ENCODE results near the gene MARK3. TPM values are rescaled to one million over a fixed set of nuclear protein-coding genes. Genes with fewer than 3 reads are reported as not detected.

Gene MARK3
- total RNA-seq, 1 donor from 2014 or later, result 104 TPM

DNA sequence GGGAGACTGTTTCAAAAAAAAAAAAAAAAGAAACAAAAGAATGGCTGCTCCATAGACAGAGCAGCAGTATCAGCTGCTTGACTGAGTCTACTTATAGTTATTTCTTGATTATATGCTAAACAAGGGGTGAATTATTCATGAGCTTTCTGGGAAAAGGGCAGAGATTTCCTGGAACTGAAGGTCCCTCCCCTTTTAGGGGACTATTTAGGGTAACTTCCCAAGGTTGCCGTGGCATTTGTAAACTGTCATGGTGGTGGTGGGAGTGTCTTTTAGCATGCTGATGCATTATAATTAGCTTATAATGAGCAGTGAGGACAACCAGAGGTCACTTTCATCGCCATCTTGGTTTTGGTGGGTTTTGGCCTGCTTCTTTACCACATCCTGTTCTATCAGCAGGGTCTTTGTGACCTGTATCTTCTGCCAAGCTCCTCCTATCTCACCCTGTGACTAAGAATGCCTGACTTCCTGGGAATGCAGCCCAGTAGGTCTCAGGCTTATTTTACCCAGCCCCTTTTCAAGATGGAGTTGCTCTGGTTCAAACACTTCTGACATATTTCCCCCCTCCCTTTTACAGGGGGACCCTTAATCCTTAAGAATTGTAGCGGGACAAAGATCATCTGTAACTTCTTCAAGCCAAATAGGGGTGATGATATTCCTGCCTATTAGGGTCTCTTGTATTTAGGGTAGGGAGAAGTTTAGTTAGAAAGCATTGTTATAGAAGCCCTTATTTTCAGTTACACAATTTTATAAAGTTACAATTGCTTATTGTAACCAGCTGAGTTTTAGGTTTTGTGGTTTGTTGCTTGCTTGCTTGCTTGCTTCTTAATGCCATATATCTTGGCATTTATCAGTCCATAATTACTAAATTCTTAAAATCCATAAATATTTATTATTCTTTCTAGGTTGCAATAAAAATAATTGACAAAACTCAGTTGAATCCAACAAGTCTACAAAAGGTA, 42.5 kb downstream of the MARK3 start:
- intact Hi-C loops (cut with DNase I), result no loop called here
- no peak for ATAC-seq
- no peak for DNase-seq (ENCODE audit: low spot score)

DNA sequence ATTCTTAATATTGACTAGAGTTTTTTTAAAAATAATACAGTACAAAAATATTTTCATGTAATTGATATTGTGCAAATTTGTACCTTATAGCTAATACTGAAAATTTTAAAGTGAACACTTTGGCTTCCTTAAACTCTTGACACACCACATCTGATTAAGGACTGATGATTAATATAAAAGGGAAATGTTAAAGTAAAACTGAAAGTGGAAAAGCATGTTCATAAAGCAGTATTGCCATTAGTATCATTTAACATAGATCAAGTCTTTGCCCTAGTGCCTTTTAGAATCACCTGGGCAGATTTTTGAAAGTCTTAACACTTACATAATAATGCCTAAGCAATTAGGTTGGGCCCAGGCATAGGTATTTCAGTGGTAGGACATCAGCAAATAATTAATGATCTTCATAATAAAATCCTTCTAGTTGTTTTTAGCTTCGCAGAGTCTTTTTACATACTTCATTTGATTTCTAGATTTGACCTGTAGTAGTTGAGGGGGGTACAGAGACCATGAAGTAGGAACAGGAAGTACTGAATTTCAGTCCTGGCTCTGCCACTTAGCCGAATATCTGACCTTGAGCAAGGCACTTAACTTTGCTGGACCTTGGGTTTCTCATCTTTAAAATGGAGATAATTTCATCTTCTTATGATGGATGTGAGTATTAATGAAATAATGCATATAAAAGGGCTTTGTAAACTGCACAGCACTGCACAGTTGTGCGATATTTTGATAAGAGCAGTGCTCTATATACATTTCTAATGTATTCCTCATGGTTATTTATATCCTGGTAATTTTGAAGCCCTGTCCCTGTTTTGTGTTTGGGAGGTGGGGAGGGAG, 43.7 kb downstream of the MARK3 start:
- intact Hi-C loops (cut with DNase I), result no loop called here
- no peak for ATAC-seq
- no peak for DNase-seq (ENCODE audit: low spot score)

DNA sequence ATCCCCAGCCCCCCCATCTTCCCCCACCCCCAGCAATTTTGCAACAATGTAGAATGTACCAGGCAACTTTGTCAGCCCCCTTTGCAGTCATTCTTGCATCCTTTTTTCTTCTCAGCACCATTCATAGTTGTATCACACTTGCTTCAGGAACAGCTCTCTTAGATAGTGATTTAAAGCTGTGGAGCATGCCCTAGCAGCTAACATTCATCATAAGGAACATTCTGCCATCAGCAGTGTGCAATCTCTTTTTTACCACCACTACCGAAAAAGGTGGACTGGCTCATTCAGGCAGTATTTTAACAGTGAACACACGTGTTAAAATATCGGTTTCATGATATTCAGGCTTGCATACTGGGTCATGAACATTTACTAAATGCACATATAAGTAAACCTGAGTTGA, 45.1 kb downstream of the MARK3 start:
- ATAC-seq (no peak), DNase-seq (ENCODE audit: low spot score) (no peak)
- intact Hi-C loops (cut with DNase I), result no loop called here

DNA sequence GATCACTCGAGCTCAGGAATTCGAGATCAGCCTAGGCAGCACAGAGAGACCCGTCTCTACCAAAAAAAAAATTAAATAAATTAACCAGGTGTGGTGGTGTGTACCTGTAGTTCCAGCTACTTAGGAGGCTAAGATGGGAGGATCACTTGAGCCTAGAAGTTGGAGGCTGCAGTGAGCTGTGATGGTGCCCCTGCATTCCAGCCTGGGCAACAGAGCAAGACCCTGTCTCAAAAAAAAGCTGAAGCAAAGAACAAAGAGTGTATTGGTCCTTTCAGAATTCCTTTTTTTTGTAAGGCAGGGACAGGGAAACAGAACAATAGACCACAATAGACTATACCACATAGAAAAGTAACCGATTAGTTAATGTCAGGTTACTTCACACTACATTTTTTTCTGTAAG, 47.4 kb downstream of the MARK3 start:
- ATAC-seq (no peak), DNase-seq (ENCODE audit: low spot score) (no peak)
- intact Hi-C loops (cut with DNase I), result no loop called here

DNA sequence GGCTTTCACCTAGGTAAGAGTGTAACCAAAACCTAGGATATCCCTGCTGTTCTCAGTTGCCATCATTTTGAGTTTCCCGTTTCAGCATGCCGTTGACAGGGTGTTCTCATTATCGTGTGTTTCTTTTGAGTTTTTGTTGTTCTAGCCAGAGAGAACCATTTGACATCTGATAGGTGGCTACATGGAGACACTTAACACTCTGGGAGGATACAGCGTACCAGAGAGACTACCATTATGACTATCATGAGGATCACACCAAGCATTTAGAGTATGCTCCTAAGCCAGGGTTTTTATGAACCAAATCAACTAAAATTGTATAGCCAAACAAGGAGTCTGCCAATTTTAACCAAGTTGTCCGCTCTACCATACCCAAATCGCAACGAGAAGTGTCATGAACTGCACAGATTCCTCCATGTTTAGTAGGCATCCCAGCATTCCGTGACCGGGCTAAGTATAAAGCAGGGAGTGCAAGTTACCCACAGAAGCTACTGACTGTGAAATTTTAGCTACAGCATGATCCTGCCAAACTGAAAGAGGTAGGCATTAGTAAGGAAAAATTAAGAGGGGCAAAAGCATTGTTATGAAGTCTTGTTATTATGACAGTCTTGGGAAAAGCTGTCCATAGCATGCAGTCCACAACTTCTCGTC, 48.8 kb downstream of the MARK3 start:
- ATAC-seq, result no peak
- intact Hi-C loops (cut with DNase I), result no loop called here
- DNase-seq (ENCODE audit: low spot score), result no peak

DNA sequence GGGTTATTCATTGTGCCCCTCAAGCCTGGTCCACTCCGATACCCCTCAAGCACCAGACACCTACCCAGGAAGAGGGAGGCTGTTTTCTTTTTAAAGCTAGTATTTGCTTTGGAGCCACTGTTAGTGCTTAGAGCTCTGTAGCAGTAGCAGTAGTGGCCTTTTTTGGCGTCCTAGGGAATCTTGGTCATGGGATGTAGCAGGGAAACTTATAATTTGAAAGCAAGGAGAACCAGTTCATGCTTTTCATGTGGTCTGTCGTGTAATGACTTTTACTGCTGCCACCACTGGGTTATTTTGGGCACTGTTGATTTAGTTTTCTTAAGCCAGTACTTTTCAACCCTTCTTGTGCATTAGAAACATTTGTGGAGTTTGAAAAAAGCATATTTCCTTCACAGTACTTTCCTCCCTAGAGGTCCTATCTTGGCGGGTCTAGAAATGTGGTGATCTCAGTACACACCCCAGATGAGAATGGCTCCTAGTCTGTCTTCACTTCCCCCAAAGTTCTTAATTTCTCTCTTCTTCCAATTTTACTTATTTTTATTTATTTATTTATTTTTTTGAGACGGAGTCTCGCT, 49.7 kb downstream of the MARK3 start:
- intact Hi-C loops (cut with DNase I), result no loop called here
- no peak for DNase-seq (ENCODE audit: low spot score)
- peak; percentile 85 for ATAC-seq

DNA sequence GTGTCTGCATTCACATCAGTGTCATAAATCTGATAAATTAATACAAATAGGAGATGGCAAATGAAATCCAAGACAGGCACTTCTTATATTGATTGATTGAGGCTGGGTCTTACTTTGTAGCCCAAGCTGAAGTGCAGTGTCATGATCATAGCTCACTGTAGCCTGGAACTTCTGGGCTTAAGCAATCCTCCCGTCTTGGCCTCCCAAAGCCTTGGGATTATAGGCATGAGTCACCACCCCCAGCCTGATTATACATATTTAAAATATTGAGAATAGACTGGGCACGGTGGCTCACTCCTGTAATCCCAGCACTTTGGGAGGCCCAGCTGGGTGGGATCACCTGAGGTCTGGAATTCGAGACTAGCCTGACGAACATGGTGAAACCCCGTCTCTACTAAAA, 51.3 kb downstream of the MARK3 start:
- no peak for ATAC-seq

DNA sequence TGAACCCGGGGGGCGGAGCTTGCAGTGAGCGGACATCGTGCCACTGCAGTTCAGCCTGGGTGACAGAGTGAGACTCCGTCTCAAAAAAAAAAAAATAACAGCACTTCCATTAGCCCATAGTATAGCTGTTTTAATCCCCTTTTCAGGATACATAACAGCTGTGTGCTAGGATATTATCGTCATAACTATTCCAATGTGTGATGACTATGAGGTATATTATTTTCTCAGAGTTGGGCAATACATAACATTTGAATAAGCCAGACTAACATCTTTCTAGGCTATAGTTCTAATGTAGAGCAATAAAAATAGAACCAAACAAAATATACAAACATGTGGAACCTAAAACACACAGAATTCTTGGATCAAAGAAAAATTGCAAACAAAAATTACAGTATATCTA, 57.1 kb downstream of the MARK3 start:
- intact Hi-C loops (cut with DNase I), result no loop called here
- DNase-seq (ENCODE audit: low spot score) (no peak), ATAC-seq (no peak)

More for the DNA sequence above, 51.3 kb downstream of the MARK3 start:
- intact Hi-C loops (cut with DNase I), result no loop called here
- no peak for DNase-seq (ENCODE audit: low spot score)

DNA sequence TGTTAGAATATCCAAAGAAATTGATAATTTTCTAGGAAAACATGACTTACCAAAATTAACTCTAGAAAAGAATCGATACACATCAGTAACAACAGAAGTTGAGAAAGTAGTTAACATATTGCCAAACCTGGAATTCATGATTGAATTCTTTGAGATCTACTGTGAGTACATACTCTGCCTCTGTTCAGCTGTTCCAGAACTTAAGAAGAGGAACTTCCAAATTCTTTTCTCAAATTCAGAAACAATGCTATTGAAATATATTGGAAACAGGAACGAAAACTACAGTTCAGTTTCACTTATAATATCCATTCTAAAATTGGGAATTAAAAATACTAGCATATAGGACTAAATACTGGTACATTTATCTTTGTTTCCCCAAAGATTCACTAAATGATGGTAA, 57.9 kb downstream of the MARK3 start:
- intact Hi-C loops (cut with DNase I), result no loop called here
- no peak for ATAC-seq
- DNase-seq (ENCODE audit: low spot score), result no peak

DNA sequence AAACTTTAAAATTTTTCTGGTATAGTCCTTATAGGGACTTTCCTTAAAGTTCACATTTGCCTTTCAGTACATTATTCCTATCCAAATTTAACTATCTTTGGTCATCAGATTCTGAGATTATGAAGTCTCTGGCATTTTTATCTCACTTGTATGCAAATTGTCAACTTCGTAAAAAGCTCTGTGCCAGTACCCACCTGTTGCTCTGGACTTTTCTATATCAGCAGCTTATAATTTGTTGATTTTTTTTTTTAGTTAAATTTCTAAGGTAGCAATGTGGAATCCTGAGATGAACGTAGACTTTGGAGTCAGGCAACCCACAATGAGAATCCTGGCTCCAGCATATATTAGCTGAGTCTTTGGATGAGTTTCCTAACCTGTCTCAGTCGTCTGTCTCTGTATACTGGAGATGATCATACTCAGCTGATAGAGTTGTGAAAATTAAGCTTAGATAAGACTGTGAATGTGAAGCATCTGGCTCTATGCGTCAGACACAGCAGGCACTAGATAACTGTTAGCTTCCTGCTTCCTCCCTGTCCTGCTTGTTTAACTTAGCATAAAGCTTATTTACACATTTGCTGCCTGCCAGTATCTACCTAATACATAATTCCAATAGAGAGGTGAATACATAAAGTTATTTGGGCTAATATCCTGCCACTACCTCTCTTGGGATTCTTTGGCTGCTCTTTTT, 59.8 kb downstream of the MARK3 start:
- intact Hi-C loops (cut with DNase I), result no loop called here

DNA sequence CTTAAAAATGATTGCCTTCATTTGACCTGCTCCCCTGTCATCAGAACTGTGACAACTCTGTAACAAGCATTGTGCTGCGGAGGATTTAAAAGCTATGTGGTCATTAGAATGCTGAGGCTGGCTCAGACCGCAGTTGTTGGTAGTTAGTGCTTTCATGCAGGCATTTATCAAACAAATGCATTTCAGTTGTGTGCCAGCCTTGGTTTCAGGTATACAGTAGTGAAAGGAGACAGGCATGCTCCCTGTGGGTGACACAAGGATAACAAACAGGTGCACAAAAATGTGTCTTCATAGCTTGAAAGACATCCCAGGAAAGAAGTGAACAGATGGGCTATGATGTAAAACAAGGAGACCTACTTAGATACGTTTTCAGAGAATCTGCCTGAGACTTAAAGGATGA, 60.6 kb downstream of the MARK3 start:
- DNase-seq (ENCODE audit: low spot score) (no peak), ATAC-seq (no peak)
- intact Hi-C loops (cut with DNase I), result no loop called here

More for the DNA sequence above, 59.8 kb downstream of the MARK3 start:
- ATAC-seq (no peak), DNase-seq (ENCODE audit: low spot score) (no peak)

DNA sequence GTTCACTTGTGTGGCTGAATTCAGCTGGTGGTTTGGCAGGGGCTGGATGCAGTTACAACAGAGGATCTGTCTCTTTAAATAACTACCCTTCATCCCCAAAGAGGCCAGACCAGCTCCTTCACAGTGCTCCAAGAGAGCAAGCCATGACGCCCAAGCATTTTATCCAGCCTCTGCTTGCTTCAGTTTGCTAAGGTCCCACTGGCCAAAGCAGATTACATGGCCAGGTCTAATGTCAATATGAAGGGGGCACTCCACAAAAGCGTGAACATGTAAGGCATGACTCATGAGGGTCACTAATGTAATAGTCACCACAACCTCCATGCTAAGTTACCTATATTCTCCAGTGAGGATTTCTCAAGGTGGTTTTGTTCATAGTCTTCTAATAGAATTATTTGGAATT, 62.9 kb downstream of the MARK3 start:
- ATAC-seq (peak; percentile 34), DNase-seq (ENCODE audit: low spot score) (no peak)
- intact Hi-C loops (cut with DNase I), result no loop called here

DNA sequence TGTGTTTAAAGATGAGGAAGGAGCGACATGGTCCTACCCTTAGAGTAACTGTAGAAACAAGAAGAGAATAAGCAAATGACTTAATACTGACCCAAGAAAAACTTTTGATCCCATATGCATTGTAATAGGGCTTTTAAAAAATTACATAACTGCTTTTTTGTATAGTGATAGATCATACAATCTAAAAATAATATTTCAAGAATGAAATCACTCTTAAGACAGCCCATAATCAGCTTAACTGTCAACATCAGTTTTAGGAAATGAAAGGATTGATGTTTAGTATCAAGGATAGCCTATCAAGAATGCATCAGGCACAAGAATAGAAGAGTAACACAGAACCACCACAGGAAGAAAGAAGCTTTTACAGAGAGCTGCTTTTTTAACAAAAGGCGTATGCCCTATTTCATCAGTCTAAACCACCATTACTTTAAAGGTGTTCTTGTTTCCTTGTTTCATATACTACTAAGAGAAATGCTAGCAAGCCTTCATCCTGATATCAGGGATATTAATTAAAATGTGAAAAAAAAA, 64.5 kb downstream of the MARK3 start:
- intact Hi-C loops (cut with DNase I), result no loop called here
- ATAC-seq (no peak), DNase-seq (ENCODE audit: low spot score) (no peak)

DNA sequence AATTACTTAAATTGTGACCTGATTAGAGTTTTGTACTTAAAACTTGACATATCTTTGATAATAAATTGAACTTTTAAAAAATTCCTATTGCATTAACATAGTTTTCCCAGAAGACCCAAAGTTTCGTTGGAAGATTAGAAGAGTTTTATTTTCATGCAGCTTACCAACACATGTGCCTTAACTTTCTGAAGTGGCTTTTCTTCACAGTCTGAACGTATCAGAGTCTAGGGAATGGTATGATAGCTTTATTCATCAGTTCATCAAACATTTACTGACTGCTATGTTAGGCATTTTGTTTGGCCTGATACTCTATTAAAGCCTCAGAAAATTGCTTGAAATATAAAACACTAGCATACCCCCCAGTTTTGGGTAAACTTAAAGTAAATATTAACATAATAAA, 65.2 kb downstream of the MARK3 start:
- intact Hi-C loops (cut with DNase I), result no loop called here
- DNase-seq (ENCODE audit: low spot score) (no peak), ATAC-seq (peak; percentile 72)

DNA sequence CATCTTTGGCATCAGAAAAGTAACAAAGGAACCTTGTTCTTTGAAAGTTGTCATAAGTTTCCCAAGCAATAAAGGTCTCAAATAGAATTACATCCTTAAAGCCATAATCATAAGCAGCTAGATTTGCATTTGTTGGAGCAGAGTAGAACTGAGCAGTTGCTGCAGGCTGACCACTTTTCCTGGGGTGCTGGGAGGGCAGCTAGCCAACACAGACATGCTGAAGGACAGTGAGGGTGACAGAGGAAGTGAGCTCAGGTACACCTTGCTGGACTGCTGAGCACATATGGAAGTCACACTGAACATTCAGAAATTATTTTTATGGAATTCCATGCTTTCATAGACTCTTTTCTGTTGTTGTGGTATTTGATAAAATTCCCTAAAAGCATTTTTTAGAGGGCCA, 66.2 kb downstream of the MARK3 start:
- ATAC-seq (no peak), DNase-seq (ENCODE audit: low spot score) (no peak)
- intact Hi-C loops (cut with DNase I), result no loop called here

DNA sequence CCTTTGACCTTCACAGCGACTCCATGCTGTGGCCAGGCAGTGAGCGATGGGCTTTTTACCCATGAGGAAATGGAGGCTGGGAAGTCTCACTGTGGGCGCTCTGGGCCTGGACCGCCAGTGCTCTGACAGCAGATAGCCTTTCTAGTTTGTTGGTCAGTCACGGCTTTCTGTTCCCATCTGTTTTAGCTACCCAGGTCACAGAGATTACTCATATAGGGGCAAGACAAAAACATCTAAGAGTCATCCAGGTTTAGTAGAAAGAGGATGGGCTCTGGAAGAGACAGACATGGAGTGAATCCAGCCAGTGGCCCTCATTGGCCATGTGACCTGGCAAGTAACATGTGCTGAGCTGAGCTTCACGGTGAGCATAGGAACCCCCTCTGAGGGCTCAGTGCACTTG, 68.6 kb downstream of the MARK3 start:
- DNase-seq (ENCODE audit: low spot score) (no peak), ATAC-seq (no peak)
- intact Hi-C loops (cut with DNase I), result no loop called here

DNA sequence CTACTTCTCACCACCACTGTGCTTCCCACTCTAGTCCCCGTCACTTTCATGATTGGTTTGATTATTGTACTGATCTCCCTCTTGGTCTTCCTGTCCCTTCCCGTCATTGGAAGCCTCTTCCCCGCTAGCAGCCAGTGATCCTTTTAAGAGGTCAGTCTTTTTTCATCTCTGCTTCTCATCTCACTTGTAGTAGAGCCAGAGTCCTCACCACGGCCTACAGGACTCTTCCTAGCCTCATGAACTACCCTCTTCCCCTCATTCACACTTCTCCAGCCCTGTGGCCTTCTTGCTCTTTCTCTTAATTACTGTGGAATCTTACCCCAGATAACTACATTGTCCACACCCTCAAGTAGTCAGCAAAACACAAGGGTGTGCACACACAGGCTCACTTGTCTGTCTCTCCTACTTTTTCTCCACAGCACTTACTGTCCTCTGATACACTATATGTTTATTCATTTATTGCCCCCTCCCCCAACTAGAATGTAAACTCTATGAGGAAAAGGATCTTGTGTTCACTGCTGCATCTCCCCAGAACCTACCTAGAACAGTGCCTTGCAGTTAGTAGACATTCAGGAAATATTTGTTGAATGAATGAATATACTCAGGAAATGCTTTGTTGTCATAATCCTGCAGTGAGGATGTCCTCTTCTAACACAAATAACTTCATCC, 71.1 kb downstream of the MARK3 start:
- ATAC-seq (no peak), DNase-seq (ENCODE audit: low spot score) (no peak)
- intact Hi-C loops (cut with DNase I), result no loop called here

DNA sequence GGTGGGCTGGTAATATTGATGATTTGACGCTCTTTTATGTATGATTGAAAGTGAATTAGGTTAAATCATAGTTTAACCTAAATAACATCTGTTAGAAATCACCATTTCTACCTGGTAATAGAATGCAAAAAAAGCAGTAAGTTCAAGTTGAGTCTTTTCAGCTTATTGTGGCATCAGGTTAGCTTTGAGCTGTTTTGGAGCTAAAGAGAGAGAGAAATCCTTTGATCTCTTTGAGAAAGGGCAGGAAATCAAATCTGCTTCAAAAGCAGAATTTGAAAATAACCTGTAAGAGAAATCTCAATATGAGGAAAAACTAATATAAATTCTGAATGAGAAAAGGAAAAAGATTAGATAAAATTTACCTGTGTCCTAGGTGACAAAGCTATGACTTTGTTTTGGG, 75.2 kb downstream of the MARK3 start:
- intact Hi-C loops (cut with DNase I), result no loop called here
- DNase-seq (ENCODE audit: low spot score), result no peak
- no peak for ATAC-seq

Measured in sciatic nerve (tissue), 2 donors.